A549 (cell line): ENCODE data around the gene PARD6G.

Source experiments
- BCL3 ChIP-seq: fragments of >200 bp; sonication (Bioruptor Twin); formaldehyde crosslinking; IDR thresholded peaks from 3 replicates; pipeline ENCODE4 v1.6.1; 2016
- BHLHE40 ChIP-seq: IDR thresholded peaks from 2 replicates; pipeline ENCODE4 v1.6.1; 2012; ENCODE audit warnings: low read depth, low read length, inconsistent platforms
- CTCF ChIP-seq: fragments of >200 bp; sonication (Bioruptor Twin); formaldehyde crosslinking; IDR thresholded peaks from 3 replicates; pipeline ENCODE4 v1.5.1; 2016
- ESRRA ChIP-seq: fragments of 150-350 bp; IDR thresholded peaks from 2 replicates; pipeline ENCODE4 v1.6.1; 2014; ENCODE audit warnings: mild to moderate bottlenecking, low read length, borderline replicate concordance
- JUN ChIP-seq, 2 experiments: fragments of >200 bp; sonication (Bioruptor Twin); formaldehyde crosslinking; IDR thresholded peaks; 2 replicates in 1 of 2; 3 replicates in 1 of 2; pipeline ENCODE4 v1.6.1; 2016 to 2017
- KDM5A ChIP-seq: fragments of 200-600 bp; sonication (generic); IDR thresholded peaks from 2 replicates; pipeline ENCODE4 v1.6.1; 2016; ENCODE audit warnings: antibody characterized with exemption, mild to moderate bottlenecking
- MAX ChIP-seq: IDR thresholded peaks from 2 replicates; pipeline ENCODE4 v1.6.1; 2012
- MAZ ChIP-seq: fragments of 150-350 bp; IDR thresholded peaks from 2 replicates; pipeline ENCODE4 v1.6.1; 2014; ENCODE audit warnings: antibody characterized with exemption, low read depth, low read length, borderline replicate concordance
- NR3C1 ChIP-seq: fragments of >200 bp; sonication (Bioruptor Twin); formaldehyde crosslinking; IDR thresholded peaks from 3 replicates; pipeline ENCODE4 v1.6.1; 2017
- POLR2A ChIP-seq: IDR thresholded peaks from 2 replicates; pipeline ENCODE4 v1.6.1; 2012; ENCODE audit warnings: mild to moderate bottlenecking, low read length
- RNF2 ChIP-seq: fragments of 200-600 bp; sonication (generic); IDR thresholded peaks from 2 replicates; pipeline ENCODE4 v1.6.1; 2016; ENCODE audit warnings: low read depth, mild to moderate bottlenecking, antibody characterized with exemption, moderate library complexity, borderline replicate concordance
- SREBF2 ChIP-seq: fragments of 450-650 bp; IDR thresholded peaks from 2 replicates; pipeline ENCODE4 v1.6.1; 2014; ENCODE audit warnings: mild to moderate bottlenecking, moderate library complexity
- TF ChIP-seq, protein P1 (sequence below): fragments of 450-650 bp; IDR thresholded peaks from 2 replicates; pipeline ENCODE4 v1.6.1; 2014; ENCODE audit warnings: antibody characterized with exemption

DNA sequence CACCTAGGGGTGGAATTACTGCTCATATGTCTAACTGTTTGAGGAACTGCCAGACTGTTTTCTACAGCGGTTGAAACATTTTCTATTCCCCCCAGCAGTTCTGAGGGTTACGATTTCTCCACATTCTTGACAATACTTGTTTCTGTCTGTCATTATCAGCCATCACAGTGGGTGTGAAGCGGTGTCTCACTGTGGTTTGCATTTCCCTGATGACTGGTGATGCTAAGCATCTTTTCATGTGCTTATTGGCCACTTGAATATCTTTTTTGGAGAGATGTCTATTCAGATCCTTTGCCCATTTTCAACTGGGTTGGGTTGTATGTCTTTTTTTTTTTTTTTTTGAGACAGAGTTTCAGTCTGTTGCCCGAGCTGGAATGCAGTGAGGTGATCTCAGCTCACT, 75.3 kb downstream of the PARD6G start:
- TF ChIP-seq CTCF = no peak
- no peak for TF ChIP-seq ESRRA
- TF ChIP-seq JUN (IDR thresholded peaks at IDR 0.05) = no peak
- TF ChIP-seq POLR2A = no peak
- TF ChIP-seq BCL3 = no peak
- TF ChIP-seq MAZ = no peak
- no peak for TF ChIP-seq SREBF2
- no peak for TF ChIP-seq MAX
- TF ChIP-seq BHLHE40 = no peak
- TF ChIP-seq NR3C1 = no peak
- TF ChIP-seq, protein P1, sequence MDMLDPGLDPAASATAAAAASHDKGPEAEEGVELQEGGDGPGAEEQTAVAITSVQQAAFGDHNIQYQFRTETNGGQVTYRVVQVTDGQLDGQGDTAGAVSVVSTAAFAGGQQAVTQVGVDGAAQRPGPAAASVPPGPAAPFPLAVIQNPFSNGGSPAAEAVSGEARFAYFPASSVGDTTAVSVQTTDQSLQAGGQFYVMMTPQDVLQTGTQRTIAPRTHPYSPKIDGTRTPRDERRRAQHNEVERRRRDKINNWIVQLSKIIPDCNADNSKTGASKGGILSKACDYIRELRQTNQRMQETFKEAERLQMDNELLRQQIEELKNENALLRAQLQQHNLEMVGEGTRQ = no peak
- TF ChIP-seq KDM5A = no peak
- TF ChIP-seq RNF2 = no peak
